Body of pancreas (tissue), 4 donors: Measurements from ENCODE around the gene LGI1.

Experiments used
- POLR2A ChIP-seq, 3 donors: fragments of 450-650 bp; IDR thresholded peaks; one replicate each; pipeline ENCODE4 v1.6.1; 2016; ENCODE audit warnings: antibody characterized with exemption in 3 of 3, mild to moderate bottlenecking in 2 of 3
- TF ChIP-seq, protein P1 (sequence below), 7 experiments: fragments of 450-650 bp in 4 of 7; fragments of 200-600 bp in 3 of 7; sonication (generic) in 3 of 7; IDR thresholded peaks; one replicate each; pipeline ENCODE4 v1.5.1; 2016 to 2019; ENCODE audit warnings: antibody characterized with exemption in 7 of 7

DNA sequence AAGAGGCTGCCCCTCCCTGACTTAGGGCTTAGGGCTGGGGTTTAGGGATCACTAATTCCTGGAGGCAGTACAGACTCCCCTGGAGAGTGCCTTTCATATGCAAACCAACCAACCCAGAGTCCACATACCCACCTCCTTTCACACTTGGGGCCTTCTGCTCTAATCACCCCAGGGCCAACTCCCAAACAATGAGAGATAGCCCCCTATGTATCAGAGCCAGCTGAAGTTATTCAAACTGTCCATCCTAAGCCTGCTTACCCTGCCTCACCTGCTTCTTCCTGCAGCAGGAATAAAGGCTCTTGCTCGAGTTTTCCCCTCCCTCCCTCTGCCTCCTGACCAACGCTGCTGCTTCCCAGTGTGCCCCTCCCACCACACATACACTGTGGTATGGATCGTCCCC lies 84.2 kb downstream of the LGI1 start:
- TF ChIP-seq POLR2A (IDR thresholded peaks at IDR 0.05): no peak
- TF ChIP-seq, protein P1, sequence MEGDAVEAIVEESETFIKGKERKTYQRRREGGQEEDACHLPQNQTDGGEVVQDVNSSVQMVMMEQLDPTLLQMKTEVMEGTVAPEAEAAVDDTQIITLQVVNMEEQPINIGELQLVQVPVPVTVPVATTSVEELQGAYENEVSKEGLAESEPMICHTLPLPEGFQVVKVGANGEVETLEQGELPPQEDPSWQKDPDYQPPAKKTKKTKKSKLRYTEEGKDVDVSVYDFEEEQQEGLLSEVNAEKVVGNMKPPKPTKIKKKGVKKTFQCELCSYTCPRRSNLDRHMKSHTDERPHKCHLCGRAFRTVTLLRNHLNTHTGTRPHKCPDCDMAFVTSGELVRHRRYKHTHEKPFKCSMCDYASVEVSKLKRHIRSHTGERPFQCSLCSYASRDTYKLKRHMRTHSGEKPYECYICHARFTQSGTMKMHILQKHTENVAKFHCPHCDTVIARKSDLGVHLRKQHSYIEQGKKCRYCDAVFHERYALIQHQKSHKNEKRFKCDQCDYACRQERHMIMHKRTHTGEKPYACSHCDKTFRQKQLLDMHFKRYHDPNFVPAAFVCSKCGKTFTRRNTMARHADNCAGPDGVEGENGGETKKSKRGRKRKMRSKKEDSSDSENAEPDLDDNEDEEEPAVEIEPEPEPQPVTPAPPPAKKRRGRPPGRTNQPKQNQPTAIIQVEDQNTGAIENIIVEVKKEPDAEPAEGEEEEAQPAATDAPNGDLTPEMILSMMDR (IDR thresholded peaks at IDR 0.05): no peak
